GM12878 (cell line): ENCODE results near the gene ZNF428. TPM values are rescaled to one million over a fixed set of nuclear protein-coding genes. Genes with fewer than 3 reads are reported as not detected.

Experiments used
- BCL11A ChIP-seq: IDR thresholded peaks from 2 replicates; pipeline ENCODE4 v1.6.1; 2011; ENCODE audit warnings: low read depth, low read length
- CHD2 ChIP-seq: IDR thresholded peaks from 2 replicates; pipeline ENCODE4 v1.6.1; 2011; ENCODE audit warnings: low read depth, low read length, improper control_type of control experiment, borderline replicate concordance
- HDAC2 ChIP-seq: fragments of 200-600 bp; sonication (generic); IDR thresholded peaks from 2 replicates; pipeline ENCODE4 v1.6.1; 2017
- MEF2A ChIP-seq: IDR thresholded peaks from 2 replicates; pipeline ENCODE4 v1.6.1; 2011; ENCODE audit warnings: low read depth, mild to moderate bottlenecking, low read length, moderate library complexity; ENCODE audit not compliant: insufficient read depth
- MTA2 ChIP-seq: fragments of 450-650 bp; IDR thresholded peaks from 2 replicates; pipeline ENCODE4 v1.6.1; 2016; ENCODE audit warnings: low read depth, mild to moderate bottlenecking, moderate library complexity
- NFXL1 ChIP-seq: fragments of 450-650 bp; IDR thresholded peaks from 2 replicates; pipeline ENCODE4 v1.6.1; 2017; ENCODE audit warnings: antibody characterized with exemption, mild to moderate bottlenecking, borderline replicate concordance
- NR2F1 ChIP-seq: fragments of 450-650 bp; conservative IDR thresholded peaks from 2 replicates; pipeline ENCODE4 v1.6.1; 2017; ENCODE audit warnings: mild to moderate bottlenecking
- RCOR1 ChIP-seq: conservative IDR thresholded peaks from 2 replicates; pipeline ENCODE4 v1.6.1; 2012; ENCODE audit warnings: low read depth, low read length, improper control_type of control experiment
- SMARCA5 ChIP-seq: fragments of 450-650 bp; IDR thresholded peaks from 2 replicates; pipeline ENCODE4 v1.6.1; 2017; ENCODE audit warnings: mild to moderate bottlenecking
- SREBF2 ChIP-seq: IDR thresholded peaks from 2 replicates; pipeline ENCODE4 v1.6.1; 2012; ENCODE audit warnings: mild to moderate bottlenecking, low read length
- SRF ChIP-seq, 2 experiments: IDR thresholded peaks; 2 replicates each; pipeline ENCODE4 v1.6.1; 2011; ENCODE audit warnings: low read depth in 2 of 2, low read length in 2 of 2, mild to moderate bottlenecking in 1 of 2, moderate library complexity in 1 of 2
- SUZ12 ChIP-seq: fragments of 200-600 bp; sonication (generic); IDR thresholded peaks from one replicate; pipeline ENCODE4 v1.6.1; 2018; ENCODE audit warnings: antibody characterized with exemption, mild to moderate bottlenecking; ENCODE audit not compliant: unreplicated experiment
- TAF1 ChIP-seq: IDR thresholded peaks from 2 replicates; pipeline ENCODE4 v1.6.1; 2011; ENCODE audit warnings: mild to moderate bottlenecking, low read depth, low read length, borderline replicate concordance
- YY1 ChIP-seq: IDR thresholded peaks from 2 replicates; pipeline ENCODE4 v1.6.1; 2011; ENCODE audit warnings: low read depth, mild to moderate bottlenecking, low read length
- polyA plus RNA-seq, 11 experiments: library from polyadenylated mRNA; depleted of rRNA in 4 of 11; unstranded in 6 of 11; stranded (reverse) in 5 of 11; fragments of >200 nt; fragmentation: Nextera tagmentation in 4 of 11; fragmentation: Illumina TruSeq in 1 of 11; extraction: Ambion mirVana in 4 of 11; extraction: Trizol in 1 of 11; gene quantifications; 1 replicate in 1 of 11; 2 replicates in 10 of 11; pipeline versions ENCODE4 v1.2.1 to v1.2.3, GENCODE V29; 2011 to 2016; ENCODE audit warnings: inconsistent platforms in 2 of 11, missing spikeins in 2 of 11, low read depth in 1 of 11
- total RNA-seq, 4 experiments: library from RNA; depleted of rRNA in 3 of 4; stranded (reverse); fragments of >200 nt in 3 of 4; fragmentation: Illumina TruSeq in 1 of 4; extraction: Trizol in 1 of 4; gene quantifications; 2 replicates each; pipeline versions ENCODE4 v1.2.1 to v1.2.3, GENCODE V29; 2013 to 2021
- TF ChIP-seq, protein P1 (sequence below): IDR thresholded peaks from 2 replicates; pipeline ENCODE4 v1.6.1; 2012; ENCODE audit warnings: low read depth, low read length, improper control_type of control experiment
- TF ChIP-seq, protein P2 (sequence below): IDR thresholded peaks from 2 replicates; pipeline ENCODE4 v1.6.1; 2011; ENCODE audit warnings: low read depth, mild to moderate bottlenecking, low read length, moderate library complexity, borderline replicate concordance; ENCODE audit errors: extremely low read depth
- TF ChIP-seq, protein P3 (sequence below): fragments of 450-650 bp; conservative IDR thresholded peaks from 2 replicates; pipeline ENCODE4 v1.6.1; 2017; ENCODE audit warnings: mild to moderate bottlenecking, moderate library complexity
- TF ChIP-seq, protein P4 (sequence below): fragments of 450-650 bp; IDR thresholded peaks from 2 replicates; pipeline ENCODE4 v1.6.1; 2017; ENCODE audit warnings: mild to moderate bottlenecking, moderate library complexity

Gene ZNF428
- total and polyA plus RNA-seq, 10 of the 15 experiments (the other 5 are each of a cell fraction or from before 2014, with no cell fraction given) = 0.27 to 57.8 (median 20.4) TPM

DNA sequence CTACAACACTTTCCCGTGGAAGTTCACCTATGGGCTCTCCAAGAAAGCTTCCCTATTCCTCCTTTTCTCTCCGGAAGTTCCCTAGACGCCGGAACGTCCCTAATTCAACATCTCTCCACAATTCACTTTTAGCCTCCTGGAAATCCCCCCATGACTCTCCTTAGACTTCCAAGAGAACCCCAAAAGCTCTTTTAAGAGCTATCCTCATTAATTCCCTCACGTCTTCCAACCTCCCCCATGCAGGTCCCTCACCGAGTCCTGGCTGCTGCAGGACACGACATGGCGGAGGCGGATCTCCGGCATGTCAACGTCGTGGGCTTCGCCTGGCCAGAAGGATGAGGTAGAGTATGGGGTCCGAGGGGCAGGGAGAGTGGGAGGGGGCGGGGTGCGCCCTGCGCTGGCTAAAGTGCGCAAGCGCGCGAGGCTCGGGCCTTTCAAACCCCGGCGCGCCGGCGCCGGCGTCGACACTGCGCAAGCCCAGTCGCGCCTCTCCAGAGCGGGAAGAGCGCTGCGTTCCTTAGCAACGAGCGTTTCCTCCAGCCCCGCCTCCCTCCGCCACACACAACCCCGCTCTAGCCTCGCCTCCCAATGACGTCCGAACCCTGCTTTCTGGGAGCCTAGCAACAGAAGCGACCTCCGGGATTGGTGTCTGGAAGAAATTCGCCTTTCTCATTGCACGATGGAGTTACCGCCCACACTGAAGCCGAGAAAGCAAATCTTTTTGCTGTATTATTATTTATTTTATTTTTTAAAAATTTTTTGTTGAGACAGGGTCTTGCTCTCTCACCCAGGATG is 44.1 kb downstream of the ZNF428 start, which contains the start of the genes PINLYP and XRCC1 (continued):
- TF ChIP-seq, protein P1, sequence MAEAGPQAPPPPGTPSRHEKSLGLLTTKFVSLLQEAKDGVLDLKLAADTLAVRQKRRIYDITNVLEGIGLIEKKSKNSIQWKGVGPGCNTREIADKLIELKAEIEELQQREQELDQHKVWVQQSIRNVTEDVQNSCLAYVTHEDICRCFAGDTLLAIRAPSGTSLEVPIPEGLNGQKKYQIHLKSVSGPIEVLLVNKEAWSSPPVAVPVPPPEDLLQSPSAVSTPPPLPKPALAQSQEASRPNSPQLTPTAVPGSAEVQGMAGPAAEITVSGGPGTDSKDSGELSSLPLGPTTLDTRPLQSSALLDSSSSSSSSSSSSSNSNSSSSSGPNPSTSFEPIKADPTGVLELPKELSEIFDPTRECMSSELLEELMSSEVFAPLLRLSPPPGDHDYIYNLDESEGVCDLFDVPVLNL = peak; percentile 85
- TF ChIP-seq RCOR1 (no peak), YY1 (peak; percentile 49; the same call in 1 of the 2 replicates), SMARCA5 (no peak), TAF1 (0 out of 2 replicates have a peak, but pooled peaks have one; percentile 31), CHD2 (peak; percentile 52; the same call in 1 of the 2 replicates), BCL11A (no peak), NFXL1 (no peak), NR2F1 (no peak), MTA2 (no peak), HDAC2 (no peak), SRF (IDR thresholded peaks at IDR 0.05; ENCODE audit: low read depth in 2 of 2, low read length in 2 of 2) (0 out of 4 replicates have a peak, but pooled peaks of 1 of the 2 experiments have one; percentile 43), SUZ12 (no peak), SREBF2 (no peak), MEF2A (no peak)
- TF ChIP-seq, protein P2, sequence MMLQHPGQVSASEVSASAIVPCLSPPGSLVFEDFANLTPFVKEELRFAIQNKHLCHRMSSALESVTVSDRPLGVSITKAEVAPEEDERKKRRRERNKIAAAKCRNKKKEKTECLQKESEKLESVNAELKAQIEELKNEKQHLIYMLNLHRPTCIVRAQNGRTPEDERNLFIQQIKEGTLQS = peak; percentile 36; the same call in 1 of the 2 replicates
- TF ChIP-seq, protein P3, sequence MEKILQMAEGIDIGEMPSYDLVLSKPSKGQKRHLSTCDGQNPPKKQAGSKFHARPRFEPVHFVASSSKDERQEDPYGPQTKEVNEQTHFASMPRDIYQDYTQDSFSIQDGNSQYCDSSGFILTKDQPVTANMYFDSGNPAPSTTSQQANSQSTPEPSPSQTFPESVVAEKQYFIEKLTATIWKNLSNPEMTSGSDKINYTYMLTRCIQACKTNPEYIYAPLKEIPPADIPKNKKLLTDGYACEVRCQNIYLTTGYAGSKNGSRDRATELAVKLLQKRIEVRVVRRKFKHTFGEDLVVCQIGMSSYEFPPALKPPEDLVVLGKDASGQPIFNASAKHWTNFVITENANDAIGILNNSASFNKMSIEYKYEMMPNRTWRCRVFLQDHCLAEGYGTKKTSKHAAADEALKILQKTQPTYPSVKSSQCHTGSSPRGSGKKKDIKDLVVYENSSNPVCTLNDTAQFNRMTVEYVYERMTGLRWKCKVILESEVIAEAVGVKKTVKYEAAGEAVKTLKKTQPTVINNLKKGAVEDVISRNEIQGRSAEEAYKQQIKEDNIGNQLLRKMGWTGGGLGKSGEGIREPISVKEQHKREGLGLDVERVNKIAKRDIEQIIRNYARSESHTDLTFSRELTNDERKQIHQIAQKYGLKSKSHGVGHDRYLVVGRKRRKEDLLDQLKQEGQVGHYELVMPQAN = peak; percentile 83
- TF ChIP-seq, protein P4, sequence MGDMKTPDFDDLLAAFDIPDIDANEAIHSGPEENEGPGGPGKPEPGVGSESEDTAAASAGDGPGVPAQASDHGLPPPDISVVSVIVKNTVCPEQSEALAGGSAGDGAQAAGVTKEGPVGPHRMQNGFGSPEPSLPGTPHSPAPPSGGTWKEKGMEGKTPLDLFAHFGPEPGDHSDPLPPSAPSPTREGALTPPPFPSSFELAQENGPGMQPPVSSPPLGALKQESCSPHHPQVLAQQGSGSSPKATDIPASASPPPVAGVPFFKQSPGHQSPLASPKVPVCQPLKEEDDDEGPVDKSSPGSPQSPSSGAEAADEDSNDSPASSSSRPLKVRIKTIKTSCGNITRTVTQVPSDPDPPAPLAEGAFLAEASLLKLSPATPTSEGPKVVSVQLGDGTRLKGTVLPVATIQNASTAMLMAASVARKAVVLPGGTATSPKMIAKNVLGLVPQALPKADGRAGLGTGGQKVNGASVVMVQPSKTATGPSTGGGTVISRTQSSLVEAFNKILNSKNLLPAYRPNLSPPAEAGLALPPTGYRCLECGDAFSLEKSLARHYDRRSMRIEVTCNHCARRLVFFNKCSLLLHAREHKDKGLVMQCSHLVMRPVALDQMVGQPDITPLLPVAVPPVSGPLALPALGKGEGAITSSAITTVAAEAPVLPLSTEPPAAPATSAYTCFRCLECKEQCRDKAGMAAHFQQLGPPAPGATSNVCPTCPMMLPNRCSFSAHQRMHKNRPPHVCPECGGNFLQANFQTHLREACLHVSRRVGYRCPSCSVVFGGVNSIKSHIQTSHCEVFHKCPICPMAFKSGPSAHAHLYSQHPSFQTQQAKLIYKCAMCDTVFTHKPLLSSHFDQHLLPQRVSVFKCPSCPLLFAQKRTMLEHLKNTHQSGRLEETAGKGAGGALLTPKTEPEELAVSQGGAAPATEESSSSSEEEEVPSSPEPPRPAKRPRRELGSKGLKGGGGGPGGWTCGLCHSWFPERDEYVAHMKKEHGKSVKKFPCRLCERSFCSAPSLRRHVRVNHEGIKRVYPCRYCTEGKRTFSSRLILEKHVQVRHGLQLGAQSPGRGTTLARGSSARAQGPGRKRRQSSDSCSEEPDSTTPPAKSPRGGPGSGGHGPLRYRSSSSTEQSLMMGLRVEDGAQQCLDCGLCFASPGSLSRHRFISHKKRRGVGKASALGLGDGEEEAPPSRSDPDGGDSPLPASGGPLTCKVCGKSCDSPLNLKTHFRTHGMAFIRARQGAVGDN = no peak; the same call in 1 of the 2 replicates
